Adrenal gland (tissue), 19 donors: ENCODE measurements around the gene DGKK. TPM values are rescaled to one million over a fixed set of nuclear protein-coding genes. Genes with fewer than 3 reads are reported as not detected.

ENCODE experiments used
- DNase-seq, 7 donors: peaks; one replicate each; pipeline ENCODE4 v3.0.0-alpha.2; 2019 to 2020
- H3K27ac ChIP-seq, 5 donors: fragments of 200-600 bp; sonication (generic) in 4 of 5; 1 replicate in 3 of 5; 2 replicates in 2 of 5; pipeline versions ENCODE4 v1.5.1 to v1.8.0; 2016 to 2020; ENCODE audit warnings: mild to moderate bottlenecking in 1 of 5
- H3K27me3 ChIP-seq: fragments of 200-600 bp; 2 replicates; pipeline ENCODE4 v1.8.0; 2021
- H3K36me3 ChIP-seq, 2 donors: fragments of 200-600 bp; replicated peaks in 1 of 2; 1 replicate in 1 of 2; 2 replicates in 1 of 2; pipeline versions ENCODE4 v1.5.1 to v1.8.0; 2018 to 2022
- H3K4me1 ChIP-seq, 2 donors: fragments of 200-600 bp; replicated peaks in 1 of 2; 1 replicate in 1 of 2; 2 replicates in 1 of 2; pipeline versions ENCODE4 v1.5.1 to v1.8.0; 2018 to 2021
- H3K4me3 ChIP-seq, 4 donors: fragments of 200-600 bp; sonication (generic) in 3 of 4; one replicate each; pipeline ENCODE4 v1.5.1; 2016 to 2018
- H3K9me3 ChIP-seq, 3 donors: fragments of 200-600 bp; sonication (generic) in 1 of 3; replicated peaks in 1 of 3; 1 replicate in 2 of 3; 2 replicates in 1 of 3; pipeline versions ENCODE4 v1.5.1 to v1.8.0; 2016 to 2021
- POLR2A ChIP-seq, 2 donors: fragments of 450-650 bp; IDR thresholded peaks; one replicate each; pipeline ENCODE4 v1.6.1; 2017; ENCODE audit warnings: antibody characterized with exemption in 2 of 2, mild to moderate bottlenecking in 2 of 2, moderate library complexity in 1 of 2
- WGBS, 4 donors: extraction: QIAGEN DNeasy Blood & Tissue Kit in 2 of 4; methylation state at CpG; one replicate each; pipeline versions ENCODE4 v1.1.5 to v1.1.7; 2013 to 2017; 5-methylcytosine and 5-hydroxymethylcytosine counted together
- intact Hi-C, 2 donors: fragments of 100-400 bp; cut with DNase I; formaldehyde crosslinking; loops; one replicate each; pipeline versions ENCODE4 v1.14.1 to v1.15.0; 2022 to 2023
- long read RNA-seq, 10 donors: library from polyadenylated mRNA in 3 of 10; unstranded in 2 of 10; stranded (forward) in 1 of 10; transcript quantifications; one replicate each; pipeline ENCODE4 v2.0.0 and lab custom pipeline, GENCODE V29; 2021 to 2026
- polyA plus RNA-seq, 3 donors: library from polyadenylated mRNA; stranded (reverse); fragments of 200-250 nt in 2 of 3; fragments of 350-450 nt in 1 of 3; fragmentation: Illumina TruSeq in 1 of 3; extraction: RNeasy Lipid Tissue Mini Kit (QIAGEN cat#74804) in 1 of 3; gene quantifications; one replicate each; pipeline ENCODE4 v1.2.3, GENCODE V29; 2013 to 2014
- total RNA-seq, 9 donors: library from RNA; depleted of rRNA in 4 of 9; stranded (reverse); fragments of >200 nt in 4 of 9; fragments of 120-200 nt in 1 of 9; fragmentation: NEBNext Ultra II Directional in 1 of 9; extraction: Animal tissue kit (Norgen Biotek cat#: 25700) in 1 of 9; gene quantifications; one replicate each; pipeline versions ENCODE4 v1.1.0 to v1.2.4, GENCODE V29; 2013 to 2023
- TF ChIP-seq, protein P1 (sequence below), 6 experiments: fragments of 450-650 bp in 4 of 6; fragments of 200-600 bp in 2 of 6; sonication (generic) in 1 of 6; IDR thresholded peaks; 1 replicate in 5 of 6; 2 replicates in 1 of 6; pipeline versions ENCODE4 v1.5.1 to v1.8.0; 2016 to 2021; ENCODE audit warnings: antibody characterized with exemption in 6 of 6, mild to moderate bottlenecking in 2 of 6, moderate library complexity in 1 of 6
- donor health status: healthy with polysubstance abuse.
- donor health status: Bipolar disorder and iron deficiency.
- donor health status: DM: yes; HTN: yes; CAD: no.
- donor health status: DM: no; HTN: no; CAD: no.
- donor health status: DM: no; HTN: no; CAD: no.
- donor health status: DM: yes; HTN: yes; CAD: no.

Gene DGKK
- total RNA-seq, result 1 to 10 TPM in 3 of 9 donors, under 1 TPM in 3, not detected in 3; 0.04 to 3.5 (median 1.0) TPM
- polyA plus RNA-seq, result 1 to 10 TPM in 2 of 3 donors, under 1 TPM in 1; 0.54 to 5.3 (median 2.3) TPM
- long read RNA-seq, donor 1, result 0 reads
- long read RNA-seq, donor 2, result 0 reads
- long read RNA-seq, donor 3, result 0 reads
- long read RNA-seq, donor 4, result 0 reads
- long read RNA-seq, donor 5, result 0 reads
- long read RNA-seq, donor 6, result 0 reads
- long read RNA-seq, donor 7, result 0 reads
- long read RNA-seq, donor 8, result 0 reads
- long read RNA-seq, donor 9, result 0 reads
- long read RNA-seq, donor 10, result 0 reads

DNA sequence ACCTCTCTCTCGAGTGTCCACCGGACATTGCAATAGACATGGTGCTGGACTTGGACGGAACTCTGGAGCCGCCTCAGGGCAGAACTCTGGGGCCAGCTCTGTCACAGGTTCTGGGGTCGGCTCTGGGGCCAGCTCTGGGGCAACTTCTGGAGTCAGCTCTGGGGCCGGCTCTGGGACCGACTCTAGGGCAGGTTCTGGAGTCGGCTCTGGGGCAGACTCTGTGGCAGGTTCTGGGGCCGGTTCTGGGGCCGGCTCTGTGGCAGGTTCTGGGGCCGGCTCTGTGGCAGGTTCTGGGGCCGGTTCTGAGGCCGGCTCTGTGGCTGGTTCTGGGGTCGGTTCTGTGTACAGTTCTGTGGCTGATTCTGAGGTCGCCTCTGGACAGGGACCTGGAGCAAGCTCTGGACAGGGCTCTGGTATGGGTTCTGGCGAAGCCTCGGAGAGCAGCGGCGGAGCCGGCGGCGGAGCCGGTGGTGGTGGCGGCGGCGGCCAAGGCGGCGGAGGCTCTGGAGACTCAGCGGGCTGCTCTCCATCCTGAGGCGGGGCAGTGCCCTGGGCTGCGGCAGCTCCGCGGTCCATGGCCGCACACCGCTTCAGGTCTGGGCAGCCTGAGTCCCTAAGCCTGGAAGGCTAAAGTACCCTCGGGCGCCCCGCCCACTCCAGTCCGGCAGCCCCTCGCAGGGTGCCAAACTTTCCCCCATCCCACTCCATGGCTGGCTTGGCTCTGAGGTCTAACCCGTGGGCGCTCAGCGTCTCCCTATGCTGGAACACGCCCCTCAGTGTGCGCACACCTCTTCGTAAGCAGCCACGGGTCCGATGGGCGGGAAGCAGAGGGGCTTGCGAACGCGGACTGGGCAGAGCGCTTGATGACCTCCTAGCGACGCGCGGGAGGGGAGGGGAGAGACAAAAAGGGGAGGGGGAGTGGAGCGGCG, at the start of gene DGKK:
Gene DGKK (minus strand): TSS at position 723 of the 929 bp plus-strand sequence. CDS start 147 bp downstream, at position 576.
- Histone ChIP-seq H3K4me1 (no peaks in the 10 kb centered on the region), H3K9me3 (no peaks in the 10 kb centered on the region), H3K27ac (peak within 1 kb of the TSS in 1 of 5 donors; percentile 26), H3K4me3 (no peak within 1 kb of the TSS), H3K27me3 (peaks cover 75% of the 10 kb centered on the region), H3K36me3 (no peaks in the 10 kb centered on the region)
- TF ChIP-seq POLR2A (IDR thresholded peaks at IDR 0.05), result peak in 1 of 2 donors; percentile 45
- TF ChIP-seq, protein P1, sequence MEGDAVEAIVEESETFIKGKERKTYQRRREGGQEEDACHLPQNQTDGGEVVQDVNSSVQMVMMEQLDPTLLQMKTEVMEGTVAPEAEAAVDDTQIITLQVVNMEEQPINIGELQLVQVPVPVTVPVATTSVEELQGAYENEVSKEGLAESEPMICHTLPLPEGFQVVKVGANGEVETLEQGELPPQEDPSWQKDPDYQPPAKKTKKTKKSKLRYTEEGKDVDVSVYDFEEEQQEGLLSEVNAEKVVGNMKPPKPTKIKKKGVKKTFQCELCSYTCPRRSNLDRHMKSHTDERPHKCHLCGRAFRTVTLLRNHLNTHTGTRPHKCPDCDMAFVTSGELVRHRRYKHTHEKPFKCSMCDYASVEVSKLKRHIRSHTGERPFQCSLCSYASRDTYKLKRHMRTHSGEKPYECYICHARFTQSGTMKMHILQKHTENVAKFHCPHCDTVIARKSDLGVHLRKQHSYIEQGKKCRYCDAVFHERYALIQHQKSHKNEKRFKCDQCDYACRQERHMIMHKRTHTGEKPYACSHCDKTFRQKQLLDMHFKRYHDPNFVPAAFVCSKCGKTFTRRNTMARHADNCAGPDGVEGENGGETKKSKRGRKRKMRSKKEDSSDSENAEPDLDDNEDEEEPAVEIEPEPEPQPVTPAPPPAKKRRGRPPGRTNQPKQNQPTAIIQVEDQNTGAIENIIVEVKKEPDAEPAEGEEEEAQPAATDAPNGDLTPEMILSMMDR (IDR thresholded peaks at IDR 0.05), result no peak
- intact Hi-C loops, result no loop called here
- DNase-seq, result peak in 3 of 7 donors; percentile 21 to 81 (median 24)
- 1 to 40% (median 15%) methylated on average over 8 to 59 of the region's 59 CpGs for WGBS, 4 donors

DNA sequence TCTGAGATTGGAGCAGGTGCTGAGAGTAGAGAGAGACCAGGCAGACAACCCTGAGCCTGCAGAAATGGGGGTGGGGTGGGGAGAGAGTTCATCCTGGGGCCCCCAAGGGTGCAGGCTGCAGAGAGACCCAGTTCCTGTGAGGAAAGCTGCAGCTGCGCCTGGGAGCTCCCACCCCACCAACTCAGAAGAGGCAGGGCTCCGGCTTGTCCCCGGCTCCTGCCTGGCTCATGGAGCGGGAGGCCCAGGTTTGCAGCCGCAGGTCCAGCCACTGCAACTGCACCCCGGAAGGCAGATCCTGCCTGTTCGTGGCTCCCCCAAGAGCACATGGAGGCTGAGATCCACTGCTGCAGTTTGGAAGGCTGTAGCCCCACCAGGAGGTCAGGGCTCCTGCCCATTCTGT, 44.2 kb upstream of the DGKK start:
- TF ChIP-seq POLR2A (IDR thresholded peaks at IDR 0.05), result no peak
- TF ChIP-seq, protein P1 (IDR thresholded peaks at IDR 0.05), result no peak
- Histone ChIP-seq H3K36me3 (no peaks in the 10 kb centered on the region), H3K9me3 (no peaks in the 10 kb centered on the region), H3K4me3 (no peak overlapping the region), H3K27me3 (peaks cover 30% of the 10 kb centered on the region), H3K27ac (no peak overlapping the region), H3K4me1 (no peaks in the 10 kb centered on the region)
- WGBS, 4 donors, result 60 to 88% (median 83%) methylated on average over 1 to 7 of the region's 7 CpGs; no CpG with 5 or more reads in 1 of the 4 donors
- no peak for DNase-seq
- intact Hi-C loops, result no loop called here

DNA sequence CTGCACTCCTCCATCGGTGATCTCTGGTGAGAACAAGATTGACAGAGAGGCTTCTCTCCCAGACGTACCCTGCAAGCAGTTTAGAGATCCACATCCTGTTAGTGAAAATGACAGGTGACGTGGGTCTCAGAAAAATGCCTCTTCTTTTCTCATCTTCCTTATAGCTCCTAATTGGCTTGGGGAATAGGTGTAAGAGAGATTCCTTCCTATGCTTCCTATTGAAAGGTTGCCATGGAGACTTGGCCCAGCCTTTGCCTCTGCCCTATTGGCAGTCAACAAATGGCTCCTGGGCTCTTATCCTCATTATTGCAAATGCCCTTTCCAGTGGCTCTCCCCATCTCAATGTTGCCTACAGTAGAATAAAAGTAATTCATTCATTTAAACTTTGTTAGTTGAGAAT, 26.5 kb upstream of the DGKK start:
- H3K4me1 ChIP-seq, result no peaks in the 10 kb centered on the region
- H3K36me3 ChIP-seq, result no peaks in the 10 kb centered on the region
- intact Hi-C loops, result no loop called here
- peaks cover 21% of the 10 kb centered on the region for H3K27me3 ChIP-seq
- DNase-seq, result no peak
- no peak overlapping the region for H3K27ac ChIP-seq
- no peaks in the 10 kb centered on the region for H3K9me3 ChIP-seq
- WGBS, 4 donors, result 50 to 72% (median 66%) methylated on average over 2 to 3 of the region's 3 CpGs
- H3K4me3 ChIP-seq, result no peak overlapping the region
- TF ChIP-seq, protein P1 (IDR thresholded peaks at IDR 0.05), result no peak
- TF ChIP-seq POLR2A (IDR thresholded peaks at IDR 0.05), result no peak

GRCh38 chrX:50495616-50496015, 25.0 kb upstream of the DGKK start:
- Histone ChIP-seq H3K27ac (no peak overlapping the region), H3K4me1 (no peaks in the 10 kb centered on the region), H3K9me3 (no peaks in the 10 kb centered on the region), H3K4me3 (no peak overlapping the region), H3K27me3 (peaks cover 28% of the 10 kb centered on the region), H3K36me3 (no peaks in the 10 kb centered on the region)
- DNase-seq, result no peak
- intact Hi-C loops, result no loop called here
- TF ChIP-seq, protein P1 (IDR thresholded peaks at IDR 0.05), result no peak
- TF ChIP-seq POLR2A (IDR thresholded peaks at IDR 0.05), result no peak
- 57 to 86% (median 81%) methylated on average over 1 of the region's 1 CpG for WGBS, 4 donors
